GM06990 (cell line): ENCODE data around the gene SERINC1.

Source experiments
- DNase-seq: peaks from one replicate; pipeline ENCODE4 v3.0.0-alpha.2; 2011; ENCODE audit not compliant: insufficient read length; ENCODE audit errors: extremely low read depth
- H3K27me3 ChIP-seq: replicated peaks from 2 replicates; pipeline ENCODE4 v1.6.0; 2011; ENCODE audit warnings: low read length; ENCODE audit not compliant: control insufficient read depth, insufficient read depth
- H3K36me3 ChIP-seq: 2 replicates; pipeline ENCODE4 v1.5.1; 2011; ENCODE audit warnings: low read length; ENCODE audit not compliant: control insufficient read depth, insufficient read depth
- H3K4me3 ChIP-seq: replicated peaks from 2 replicates; pipeline ENCODE4 v1.5.1; 2011; ENCODE audit warnings: low read depth, mild to moderate bottlenecking, control low read depth, low read length
- TF ChIP-seq, protein P1 (sequence below): IDR thresholded peaks from 2 replicates; pipeline ENCODE4 v1.5.1; 2011; ENCODE audit warnings: low read length, control low read depth, mild to moderate bottlenecking, inconsistent platforms; ENCODE audit not compliant: insufficient read depth, poor library complexity, severe bottlenecking

The SERINC1 gene

DNA sequence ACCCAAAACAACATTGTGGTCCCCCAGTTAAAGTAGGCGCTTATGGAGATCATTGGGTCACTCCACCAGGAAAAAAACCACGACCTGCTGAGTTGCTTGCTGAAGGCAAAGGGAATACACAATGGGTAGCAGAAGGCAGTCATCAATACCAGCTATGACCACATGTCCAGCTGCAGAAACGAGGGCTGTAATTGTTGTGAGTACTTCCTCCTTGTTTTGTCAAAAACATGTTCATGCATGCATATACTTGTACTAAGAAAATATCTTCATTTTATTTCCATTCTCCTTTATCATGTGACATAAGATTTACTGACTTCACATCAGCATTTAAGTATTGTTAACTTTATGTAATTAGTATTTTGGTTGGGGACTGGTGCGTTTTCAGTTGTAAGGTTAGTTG, 16.9 kb downstream of the SERINC1 start:
- H3K27me3 ChIP-seq = no peaks in the 10 kb centered on the region
- no peak overlapping the region for H3K4me3 ChIP-seq
- H3K36me3 ChIP-seq = peaks cover 2% of the 10 kb centered on the region
- DNase-seq = no peak
- TF ChIP-seq, protein P1, sequence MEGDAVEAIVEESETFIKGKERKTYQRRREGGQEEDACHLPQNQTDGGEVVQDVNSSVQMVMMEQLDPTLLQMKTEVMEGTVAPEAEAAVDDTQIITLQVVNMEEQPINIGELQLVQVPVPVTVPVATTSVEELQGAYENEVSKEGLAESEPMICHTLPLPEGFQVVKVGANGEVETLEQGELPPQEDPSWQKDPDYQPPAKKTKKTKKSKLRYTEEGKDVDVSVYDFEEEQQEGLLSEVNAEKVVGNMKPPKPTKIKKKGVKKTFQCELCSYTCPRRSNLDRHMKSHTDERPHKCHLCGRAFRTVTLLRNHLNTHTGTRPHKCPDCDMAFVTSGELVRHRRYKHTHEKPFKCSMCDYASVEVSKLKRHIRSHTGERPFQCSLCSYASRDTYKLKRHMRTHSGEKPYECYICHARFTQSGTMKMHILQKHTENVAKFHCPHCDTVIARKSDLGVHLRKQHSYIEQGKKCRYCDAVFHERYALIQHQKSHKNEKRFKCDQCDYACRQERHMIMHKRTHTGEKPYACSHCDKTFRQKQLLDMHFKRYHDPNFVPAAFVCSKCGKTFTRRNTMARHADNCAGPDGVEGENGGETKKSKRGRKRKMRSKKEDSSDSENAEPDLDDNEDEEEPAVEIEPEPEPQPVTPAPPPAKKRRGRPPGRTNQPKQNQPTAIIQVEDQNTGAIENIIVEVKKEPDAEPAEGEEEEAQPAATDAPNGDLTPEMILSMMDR = no peak

DNA sequence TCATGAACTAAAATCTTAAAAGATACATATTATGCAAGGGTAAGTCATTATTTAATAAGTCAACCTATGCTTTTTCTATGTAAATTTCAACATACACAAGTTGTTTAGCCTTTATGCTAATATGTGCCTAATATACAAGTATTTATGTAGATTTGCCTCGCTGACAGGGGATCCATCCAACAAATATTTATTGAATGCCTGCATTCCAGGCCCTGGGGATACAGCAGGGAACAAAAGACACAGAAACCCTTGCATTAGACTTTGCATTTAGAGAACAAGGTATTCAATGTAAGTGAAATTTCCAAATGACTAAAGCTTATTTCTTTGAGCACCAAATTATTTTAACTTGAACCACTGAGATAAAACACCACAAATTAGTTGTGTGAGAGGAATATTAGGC, 19.1 kb downstream of the SERINC1 start:
- TF ChIP-seq, protein P1 = no peak
- Histone ChIP-seq H3K27me3 (no peaks in the 10 kb centered on the region), H3K4me3 (no peak overlapping the region), H3K36me3 (peaks cover 2% of the 10 kb centered on the region)
- DNase-seq = no peak

DNA sequence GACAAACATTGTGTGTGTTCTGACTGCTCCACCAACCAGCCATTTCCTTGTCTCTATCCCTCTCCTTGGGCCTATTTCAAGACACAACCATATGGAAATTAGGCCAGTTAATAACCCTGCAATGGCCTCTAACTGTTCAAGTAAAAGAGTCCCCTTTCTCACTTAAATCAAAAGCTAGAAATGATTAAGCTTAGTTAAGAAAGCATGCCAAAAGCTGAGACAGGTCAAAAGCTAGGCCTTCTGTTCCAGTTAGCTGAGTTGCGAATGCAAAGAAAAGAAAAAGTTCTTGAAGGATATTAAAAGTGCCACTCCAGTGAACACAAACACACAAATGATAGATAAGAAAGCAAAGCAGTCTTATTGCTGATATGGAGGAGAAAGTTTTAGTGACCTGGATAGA, 22.5 kb downstream of the SERINC1 start:
- TF ChIP-seq, protein P1 = no peak
- DNase-seq = no peak
- no peak overlapping the region for H3K4me3 ChIP-seq
- H3K36me3 ChIP-seq = peaks cover 2% of the 10 kb centered on the region
- no peaks in the 10 kb centered on the region for H3K27me3 ChIP-seq

- DNase-seq = no peak
- TF ChIP-seq, protein P1 = no peak
- Histone ChIP-seq H3K4me3 (no peak overlapping the region), H3K27me3 (no peaks in the 10 kb centered on the region), H3K36me3 (peaks cover 2% of the 10 kb centered on the region; the same call in 1 of the 2 replicates)
Observed at GRCh38 chr6:122445274-122445673, 26.3 kb downstream of the SERINC1 start.

DNA sequence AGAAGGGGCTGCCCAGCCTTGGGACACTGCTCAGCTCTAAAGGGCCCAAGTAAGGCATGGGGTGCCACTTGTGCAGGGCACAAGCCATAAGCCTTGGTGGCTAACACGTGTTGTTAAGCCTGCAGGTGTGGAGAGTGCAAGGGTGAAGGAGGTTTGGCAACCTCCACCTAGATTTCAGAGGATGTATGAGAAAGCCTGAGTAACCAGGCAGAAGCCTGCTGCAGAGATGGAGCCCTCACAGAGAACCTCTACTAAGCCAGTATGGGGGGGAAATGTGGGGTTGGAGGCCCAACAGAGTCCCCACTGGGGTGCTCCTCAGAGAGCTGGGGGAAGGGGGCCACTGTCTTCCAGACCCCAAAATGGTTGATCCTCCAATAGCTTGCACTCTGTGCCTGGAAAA, 32.6 kb downstream of the SERINC1 start:
- Histone ChIP-seq H3K27me3 (no peaks in the 10 kb centered on the region), H3K36me3 (peaks cover 1% of the 10 kb centered on the region), H3K4me3 (no peak overlapping the region)
- TF ChIP-seq, protein P1 = no peak
- DNase-seq = no peak

DNA sequence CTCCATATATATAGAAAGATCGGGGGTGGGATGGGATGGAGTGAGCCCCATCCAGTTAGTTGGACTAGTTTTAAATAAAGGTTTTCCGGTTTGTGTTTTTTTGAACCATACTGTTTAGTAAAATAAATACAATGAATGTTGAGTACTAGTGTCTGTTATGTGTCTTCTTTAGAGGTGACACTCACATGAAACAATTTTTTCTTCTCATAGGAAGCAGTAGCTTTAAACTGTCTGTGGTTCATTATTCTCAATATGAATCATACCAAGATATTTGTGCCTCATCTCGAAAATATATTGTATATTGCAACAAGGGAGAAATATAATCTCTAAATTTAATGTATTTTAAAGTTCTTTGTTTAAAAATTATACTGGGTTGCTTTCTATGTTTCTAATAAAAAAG, 38.8 kb downstream of the SERINC1 start:
- no peak for DNase-seq
- H3K36me3 ChIP-seq = peaks cover 4% of the 10 kb centered on the region
- TF ChIP-seq, protein P1 = no peak
- H3K27me3 ChIP-seq = no peaks in the 10 kb centered on the region
- H3K4me3 ChIP-seq = no peak overlapping the region
